Prostate gland (tissue), 2 donors: ENCODE results near the gene NMNAT2. TPM values are rescaled to one million over a fixed set of nuclear protein-coding genes. Genes with fewer than 3 reads are reported as not detected.

Experiments used
- DNase-seq: peaks from one replicate; pipeline ENCODE4 v3.0.0-alpha.2; 2019; ENCODE audit warnings: low spot score
- H3K27ac ChIP-seq, 2 donors: fragments of 200-600 bp; sonication (generic); 2 replicates each; pipeline ENCODE4 v1.5.1; 2017 to 2019
- H3K27me3 ChIP-seq: fragments of 200-600 bp; sonication (generic); replicated peaks from 2 replicates; pipeline ENCODE4 v1.5.1; 2019; ENCODE audit not compliant: insufficient read depth
- H3K36me3 ChIP-seq, 2 donors: fragments of 200-600 bp; sonication (generic); 1 replicate in 1 of 2; 2 replicates in 1 of 2; pipeline versions ENCODE4 v1.5.1 to v1.8.1; 2017 to 2019
- H3K4me1 ChIP-seq: fragments of 200-600 bp; sonication (generic); replicated peaks from 2 replicates; pipeline ENCODE4 v1.5.1; 2019
- H3K4me3 ChIP-seq, 2 donors: fragments of 200-600 bp; sonication (generic); 2 replicates each; pipeline ENCODE4 v1.5.1; 2017 to 2019
- H3K9me3 ChIP-seq: fragments of 200-600 bp; sonication (generic); 2 replicates; pipeline ENCODE4 v1.5.1; 2017
- CTCF ChIP-seq, 4 experiments: fragments of 200-600 bp in 2 of 4; fragments of 450-650 bp in 2 of 4; sonication (generic) in 2 of 4; IDR thresholded peaks; 1 replicate in 3 of 4; 2 replicates in 1 of 4; pipeline ENCODE4 v1.5.1; 2016 to 2019; ENCODE audit warnings: antibody characterized with exemption in 4 of 4, mild to moderate bottlenecking in 2 of 4, moderate library complexity in 2 of 4
- POLR2A ChIP-seq: fragments of 450-650 bp; IDR thresholded peaks from one replicate; pipeline ENCODE4 v1.6.1; 2016; ENCODE audit warnings: antibody characterized with exemption, mild to moderate bottlenecking
- POLR2AphosphoS5 ChIP-seq: sonication (generic); formaldehyde crosslinking; IDR thresholded peaks from one replicate; pipeline ENCODE4 v1.6.1; 2017; ENCODE audit warnings: antibody characterized with exemption
- WGBS: methylation state at CpG from one replicate; pipeline ENCODE4 v1.1.5; 2018; 5-methylcytosine and 5-hydroxymethylcytosine counted together
- intact Hi-C: fragments of 100-400 bp; cut with DNase I; formaldehyde crosslinking; loops from one replicate; pipeline ENCODE4 v1.14.2; 2022
- total RNA-seq, 2 donors: library from RNA; depleted of rRNA; stranded (reverse); fragments of >200 nt; gene quantifications; one replicate each; pipeline ENCODE4 v1.1.0, GENCODE V29; 2016

Gene NMNAT2
- total RNA-seq, 2 donors from 2014 or later: 0.27 to 41.0 TPM

GRCh38 chr1:183212870-183213269 is 205.3 kb downstream of the NMNAT2 start:
- H3K4me1 ChIP-seq: no peaks in the 10 kb centered on the region
- WGBS: 63% methylated on average over 1 of the region's 1 CpG
- H3K36me3 ChIP-seq: no peaks in the 10 kb centered on the region
- H3K27me3 ChIP-seq: no peaks in the 10 kb centered on the region
- intact Hi-C loops: no loop called here
- no peak overlapping the region for H3K27ac ChIP-seq
- no peaks in the 10 kb centered on the region for H3K9me3 ChIP-seq
- no peak overlapping the region for H3K4me3 ChIP-seq
- TF ChIP-seq CTCF (IDR thresholded peaks at IDR 0.05): no peak
- no peak for TF ChIP-seq POLR2A
- no peak for TF ChIP-seq POLR2AphosphoS5
- DNase-seq: no peak

- Histone ChIP-seq H3K4me3 (no peak overlapping the region), H3K9me3 (no peaks in the 10 kb centered on the region), H3K27me3 (no peaks in the 10 kb centered on the region), H3K4me1 (no peaks in the 10 kb centered on the region), H3K27ac (no peak overlapping the region), H3K36me3 (no peaks in the 10 kb centered on the region)
- intact Hi-C loops: no loop called here
- DNase-seq: no peak
- TF ChIP-seq POLR2A (no peak), POLR2AphosphoS5 (no peak), CTCF (IDR thresholded peaks at IDR 0.05) (no peak)
Measured at GRCh38 chr1:183210681-183211080, 207.5 kb downstream of the NMNAT2 start.

GRCh38 chr1:183209533-183210158 is 208.5 kb downstream of the NMNAT2 start:
- H3K27me3 ChIP-seq: no peaks in the 10 kb centered on the region
- H3K4me1 ChIP-seq: no peaks in the 10 kb centered on the region
- TF ChIP-seq POLR2AphosphoS5 (no peak), CTCF (IDR thresholded peaks at IDR 0.05) (no peak), POLR2A (no peak)
- DNase-seq: no peak
- no peaks in the 10 kb centered on the region for H3K36me3 ChIP-seq
- H3K9me3 ChIP-seq: no peaks in the 10 kb centered on the region
- H3K4me3 ChIP-seq: no peak overlapping the region
- H3K27ac ChIP-seq: no peak overlapping the region
- intact Hi-C loops: no loop called here

- Histone ChIP-seq H3K4me1 (no peaks in the 10 kb centered on the region), H3K27me3 (no peaks in the 10 kb centered on the region), H3K36me3 (no peaks in the 10 kb centered on the region), H3K27ac (no peak overlapping the region), H3K4me3 (no peak overlapping the region), H3K9me3 (no peaks in the 10 kb centered on the region)
- TF ChIP-seq POLR2AphosphoS5 (no peak), POLR2A (no peak), CTCF (IDR thresholded peaks at IDR 0.05) (no peak)
- WGBS: 99% methylated on average over 6 of the region's 6 CpGs
- DNase-seq: no peak
- intact Hi-C loops: no loop called here
Measured at GRCh38 chr1:183206538-183207122, 211.6 kb downstream of the NMNAT2 start.

- no peak for DNase-seq
- Histone ChIP-seq H3K36me3 (no peaks in the 10 kb centered on the region), H3K27me3 (no peaks in the 10 kb centered on the region), H3K4me1 (no peaks in the 10 kb centered on the region), H3K4me3 (no peak overlapping the region), H3K27ac (no peak overlapping the region), H3K9me3 (no peaks in the 10 kb centered on the region)
- intact Hi-C loops: no loop called here
- WGBS: 47% methylated on average over 3 of the region's 3 CpGs
- TF ChIP-seq POLR2A (no peak), CTCF (IDR thresholded peaks at IDR 0.05) (no peak), POLR2AphosphoS5 (no peak)
Measured at GRCh38 chr1:183205196-183205781, 212.9 kb downstream of the NMNAT2 start.
